ENCODE data around the gene P3R3URF.
A peak's percentile ranks its signal among the peaks of the same experiment; 100 is the strongest.

P3R3URF gene

DNA sequence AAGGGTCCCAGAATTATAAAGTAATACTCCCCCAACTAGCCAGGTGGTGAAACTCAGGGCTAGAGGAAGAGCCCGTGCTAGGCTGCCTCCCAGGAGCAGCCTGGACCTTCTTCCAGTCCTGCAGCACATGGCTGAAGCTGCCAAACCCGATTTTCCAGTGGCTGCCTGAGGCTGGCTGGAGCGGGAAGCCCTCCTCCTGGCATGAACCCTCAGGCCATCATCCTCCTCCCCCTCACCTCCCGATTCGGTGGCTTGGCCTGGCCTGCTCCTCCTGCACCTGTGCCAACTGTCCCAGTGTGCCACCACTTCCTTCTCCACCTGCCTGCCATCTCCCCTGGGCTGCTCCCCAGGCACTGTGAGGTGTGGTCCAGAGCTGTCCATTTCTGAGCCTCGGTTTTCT, 4.4 kb downstream of the P3R3URF start:
- no peak for DNase-seq

- no peak for DNase-seq
These were observed 4.9 kb downstream of the P3R3URF start for GRCh38 chr1:46171351-46171750.

- no peak for DNase-seq
These were observed 6.4 kb downstream of the P3R3URF start for GRCh38 chr1:46169811-46170454.

- DNase-seq: no peak
These were observed 7.8 kb downstream of the P3R3URF start for GRCh38 chr1:46168477-46168876.

- DNase-seq: peak; percentile 41 to 45
These were observed 9.5 kb downstream of the P3R3URF start for GRCh38 chr1:46166521-46167462.

- DNase-seq: no peak
These were observed 16.1 kb downstream of the P3R3URF start for GRCh38 chr1:46160212-46160611.

DNA sequence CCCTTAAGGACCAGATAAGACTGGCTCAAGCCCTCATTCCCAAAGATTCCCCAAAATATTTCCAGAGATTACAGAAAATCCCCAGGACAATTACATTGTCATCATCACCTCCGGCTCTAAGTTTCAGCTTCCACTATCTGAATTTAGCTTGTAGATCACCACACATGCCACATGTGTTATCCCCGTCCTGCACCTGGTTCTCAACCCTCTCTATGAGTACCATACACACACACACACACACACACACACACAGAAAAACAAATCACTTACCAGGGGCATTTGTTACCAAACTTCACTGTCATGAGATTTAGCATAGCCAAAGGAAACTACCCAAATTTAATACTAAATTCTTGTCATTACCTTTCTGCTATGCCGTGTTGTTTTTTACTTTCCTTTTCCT, 16.8 kb downstream of the P3R3URF start:
- DNase-seq: no peak

- no peak for DNase-seq
These were observed 17.7 kb downstream of the P3R3URF start for GRCh38 chr1:46158312-46159281.

DNA sequence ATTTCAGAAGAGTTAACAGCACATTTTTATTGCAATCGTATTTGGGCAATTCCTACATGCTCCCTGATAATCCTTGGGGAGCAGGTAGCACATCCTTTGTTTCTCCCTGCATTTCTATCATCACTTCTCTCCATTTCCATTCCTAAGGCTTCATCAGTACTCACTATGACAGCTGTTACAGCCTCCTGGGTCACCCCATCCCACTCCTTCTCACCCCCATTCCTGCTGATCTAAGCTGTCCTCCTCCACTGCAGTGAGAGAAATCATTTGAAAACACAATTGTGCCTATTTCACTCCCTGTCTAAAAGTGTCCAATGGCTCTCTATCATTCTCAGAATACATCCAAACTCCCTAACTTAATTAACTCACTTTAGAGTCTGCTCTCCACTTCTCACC, 18.4 kb downstream of the P3R3URF start:
- DNase-seq: no peak

DNA sequence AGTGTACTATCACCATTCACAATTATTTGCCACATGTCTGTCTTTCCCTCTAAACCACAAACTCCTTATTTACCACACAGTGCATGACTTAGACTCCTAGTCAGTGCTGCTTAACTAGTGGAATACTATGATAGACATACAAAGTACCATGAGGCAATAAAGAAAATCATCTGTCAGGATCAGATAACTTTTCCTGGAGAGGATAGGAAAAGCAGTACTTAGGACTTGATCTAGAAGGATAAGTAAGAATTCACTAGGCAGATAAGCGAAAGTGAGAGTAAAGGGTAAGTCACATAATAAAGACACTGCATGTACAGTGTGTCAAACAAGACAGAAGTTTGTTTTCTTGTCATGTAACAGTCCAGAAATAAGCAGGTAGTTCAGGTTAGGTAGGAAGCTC, 22.6 kb downstream of the P3R3URF start:
- no peak for DNase-seq

GRCh38 chr1:46153228-46153627, 23.1 kb downstream of the P3R3URF start:
- no peak for DNase-seq

DNA sequence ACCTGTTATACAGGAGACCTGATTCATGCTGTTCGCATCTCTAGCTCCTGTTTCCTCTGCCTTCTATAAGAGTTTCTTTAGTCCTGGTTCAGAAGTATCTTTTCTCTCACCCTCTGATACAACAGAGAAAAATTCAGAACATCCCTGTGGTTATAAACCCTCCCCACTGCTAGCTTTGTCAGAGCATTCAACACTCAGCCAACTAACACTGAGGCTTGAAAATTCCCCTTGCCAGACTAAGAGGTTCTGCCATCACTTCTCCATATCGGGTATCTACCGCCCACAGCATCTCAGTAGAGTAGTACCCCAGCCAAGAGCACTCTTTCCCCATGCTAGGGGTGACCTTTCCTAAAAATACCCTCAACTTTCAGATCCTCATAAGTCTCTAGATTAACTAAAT, 24.3 kb downstream of the P3R3URF start:
- DNase-seq: no peak

DNA sequence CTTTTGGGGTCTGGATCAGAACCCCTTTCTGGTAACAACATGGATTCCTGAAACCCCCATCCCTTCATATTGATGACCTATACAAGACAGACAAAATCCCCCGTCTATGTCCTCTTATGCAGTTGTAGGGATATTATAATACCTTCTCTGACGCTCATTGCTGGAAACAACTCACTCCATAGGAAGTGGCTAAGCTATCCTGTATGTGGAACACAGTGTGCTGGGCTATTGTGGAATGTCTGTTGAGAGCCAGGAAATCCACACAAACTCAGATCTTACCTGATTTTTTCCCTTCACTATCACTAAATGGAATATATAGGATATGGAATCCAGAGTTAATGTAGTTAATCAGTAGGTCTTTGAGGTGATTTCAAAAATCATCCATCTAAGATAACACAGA, 26.2 kb downstream of the P3R3URF start:
- no peak for DNase-seq

DNA sequence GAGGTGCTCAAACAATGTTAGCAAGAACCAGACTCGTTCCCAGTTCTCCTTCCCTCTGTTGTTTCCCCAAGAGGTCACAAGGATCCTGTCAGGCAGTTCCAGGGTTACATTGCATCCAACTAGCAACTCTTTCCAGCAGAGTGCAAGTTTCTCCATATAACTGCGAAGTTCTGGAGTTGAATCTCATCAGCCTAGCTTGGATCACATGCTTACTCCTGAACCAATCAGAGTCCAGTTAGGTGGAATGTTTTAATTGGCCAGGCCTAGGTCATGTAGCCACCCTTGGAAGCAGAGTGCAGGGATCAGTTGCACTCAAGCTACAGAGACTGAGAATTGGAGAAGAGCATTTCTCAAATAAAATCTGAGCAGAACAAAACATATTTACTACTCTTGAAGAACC, 28.0 kb downstream of the P3R3URF start:
- no peak for DNase-seq

DNA sequence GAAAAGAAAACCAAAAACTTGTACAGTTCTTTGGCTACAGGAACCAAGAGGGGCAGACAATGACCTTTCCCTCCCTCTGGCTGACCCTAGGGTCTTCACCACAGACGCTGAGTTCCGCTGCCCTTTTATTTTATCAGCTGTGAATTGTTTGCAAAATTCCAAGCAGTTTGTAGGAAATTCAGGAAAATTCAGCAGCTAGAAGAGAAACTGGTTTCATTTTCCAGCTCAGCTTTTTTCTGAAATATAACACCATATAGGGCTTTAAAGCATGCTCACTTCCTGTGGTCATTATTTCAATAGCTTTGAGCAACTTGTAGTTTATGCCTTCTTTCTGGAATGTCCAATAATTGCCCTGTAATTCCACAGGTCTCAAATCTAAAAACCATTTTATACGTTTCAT, 38.4 kb downstream of the P3R3URF start:
- no peak for DNase-seq

DNA sequence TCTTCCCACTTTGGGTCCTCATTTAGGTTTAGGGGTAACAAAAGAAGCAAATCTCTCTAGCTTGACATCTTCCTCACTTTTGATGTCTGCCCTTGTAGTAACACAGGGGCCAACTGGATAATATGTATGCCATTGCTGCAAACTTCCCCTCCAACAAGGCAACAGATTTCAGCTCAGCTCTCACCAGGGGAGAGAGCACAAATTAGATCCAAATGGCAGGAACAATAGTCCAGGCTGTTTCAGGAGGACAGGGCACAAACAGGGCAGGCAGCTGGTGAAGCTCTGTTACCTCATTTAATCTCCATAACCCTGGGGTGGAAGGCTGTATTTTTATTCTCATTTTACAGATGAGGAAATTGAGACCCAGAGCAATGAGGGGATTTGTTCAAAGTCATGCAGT, 39.6 kb downstream of the P3R3URF start:
- no peak for DNase-seq

DNA sequence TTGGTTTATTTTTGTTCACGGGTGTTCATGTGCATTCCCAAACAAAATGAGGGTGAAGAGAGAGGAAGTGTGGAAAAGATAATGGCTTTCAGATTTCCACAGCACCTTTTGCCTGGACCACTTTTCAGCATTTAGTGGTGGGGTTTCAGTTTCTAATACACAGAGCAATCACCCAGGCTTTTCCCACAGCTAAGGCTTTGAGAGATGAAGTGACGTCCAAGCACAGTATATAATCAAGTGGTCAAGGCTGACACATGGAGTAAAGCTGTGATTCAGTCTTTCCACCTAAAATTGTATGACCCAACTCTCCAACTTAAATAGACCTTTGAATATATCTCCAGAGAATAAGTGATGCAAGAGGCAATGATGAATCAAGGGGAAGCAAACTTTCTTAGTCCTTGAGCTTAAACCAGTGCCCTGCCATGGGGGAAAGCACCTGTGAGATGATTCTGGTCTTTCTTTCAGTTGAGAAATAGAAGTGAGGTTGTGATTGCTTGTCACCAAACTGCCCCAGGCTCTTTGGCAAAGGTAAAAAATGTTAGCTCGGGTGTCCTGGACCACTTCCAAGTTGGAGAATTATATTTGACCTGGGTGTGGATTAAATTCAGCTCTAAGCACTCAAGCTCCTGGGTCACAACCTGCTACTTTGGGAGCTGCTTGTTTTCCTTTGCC, 41.5 kb downstream of the P3R3URF start:
- no peak for DNase-seq

- DNase-seq: no peak
These were observed 42.4 kb downstream of the P3R3URF start for GRCh38 chr1:46133781-46134350.

- DNase-seq: no peak
These were observed 43.1 kb downstream of the P3R3URF start for GRCh38 chr1:46133181-46133658.

GRCh38 chr1:46132529-46133180, 43.6 kb downstream of the P3R3URF start, which contains the start of gene PIK3R3:
TSS of gene PIK3R3 (minus strand) at chr1:46132629. CDS start at chr1:46131952, 677 bp downstream.
- DNase-seq: peak; percentile 92 to 93

Data from CD4-positive, alpha-beta T cell treated with Interleukin-1 beta for 1 hour (primary cell).